ENCODE results near the gene RNF31.

The RNF31 gene

GRCh38 chr14:24194186-24194872 lies 47.0 kb downstream of the RNF31 start:
- peak overlapping the region; percentile 92 for H3K4me3 ChIP-seq (ENCODE audit: low read depth, low read length)
- no peak for TF ChIP-seq CTCF (IDR thresholded peaks at IDR 0.05; ENCODE audit: insufficient read depth, low read length, missing control alignments)
- DNase-seq (ENCODE audit: low read depth, low spot score) = no peak
- ChIA-PET POLR2A (interaction anchor here (1.3 to 2.4 kb wide), 2 partner anchors 9 to 19 kb away, joined by 4 to 26 read pairs; partner anchors contain the start of gene CHMP4A), CTCF (interaction anchor here (1.1 to 3.4 kb wide), 4 partner anchors 104 to 139 kb away, joined by 3 to 21 read pairs (median 3); partner anchors contain the start of genes CIDEB, DHRS1 and NOP9)

- CTCF ChIA-PET = interaction anchor here (1.1 to 3.4 kb wide), 5 partner anchors 103 to 139 kb away, joined by 3 to 21 read pairs (median 3); partner anchors contain the start of genes CIDEB, DHRS1 and NOP9
- TF ChIP-seq CTCF (IDR thresholded peaks at IDR 0.05; ENCODE audit: insufficient read depth, low read length, missing control alignments) = no peak
These were observed 47.5 kb downstream of the RNF31 start for GRCh38 chr14:24194873-24195185.

GRCh38 chr14:24195186-24196070 lies 48.1 kb downstream of the RNF31 start, which contains the start of gene TM9SF1:
TSS of gene TM9SF1 (minus strand) at chr14:24195441. CDS start at chr14:24195019, 422 bp downstream.
- POLR2A ChIA-PET = interaction anchor here (0.8 to 2.4 kb wide), 12 partner anchors 8 to 102 kb away, joined by 3 to 26 read pairs (median 4); partner anchors contain the start of genes CHMP4A, DCAF11, GMPR2 and NEDD8
- TF ChIP-seq CTCF (IDR thresholded peaks at IDR 0.05; ENCODE audit: insufficient read depth, low read length, missing control alignments) = no peak
- DNase-seq (ENCODE audit: low read depth, low spot score) = peak; percentile 34
- CTCF ChIA-PET = interaction anchor here (0.7 to 3.4 kb wide), 9 partner anchors 11 to 137 kb away, joined by 3 to 21 read pairs (median 6); partner anchors contain the start of genes CIDEB, DHRS1, IRF9 and MDP1
- peak within 1 kb of the TSS; percentile 92 for H3K4me3 ChIP-seq (ENCODE audit: low read depth, low read length)

More at GRCh38 chr14:24194873-24195185, 47.5 kb downstream of the RNF31 start:
- H3K4me3 ChIP-seq (ENCODE audit: low read depth, low read length) = peak overlapping the region; percentile 92
- POLR2A ChIA-PET = interaction anchor here (0.8 to 2.4 kb wide), 3 partner anchors 8 to 18 kb away, joined by 4 to 26 read pairs (median 4); partner anchors contain the start of gene CHMP4A
- DNase-seq (ENCODE audit: low read depth, low spot score) = no peak

- TF ChIP-seq CTCF (IDR thresholded peaks at IDR 0.05; ENCODE audit: insufficient read depth, low read length, missing control alignments) = no peak
- DNase-seq (ENCODE audit: low read depth, low spot score) = no peak
- CTCF ChIA-PET = interaction anchor here (1.0 to 3.4 kb wide), 7 partner anchors 10 to 138 kb away, joined by 3 to 21 read pairs (median 6); partner anchors contain the start of genes DHRS1, IRF9, MDP1 and NOP9
- H3K4me3 ChIP-seq (ENCODE audit: low read depth, low read length) = peak overlapping the region; percentile 92
- POLR2A ChIA-PET = interaction anchor here (0.8 to 2.4 kb wide), 10 partner anchors 10 to 101 kb away, joined by 3 to 26 read pairs (median 4); partner anchors contain the start of genes CHMP4A, DCAF11, GMPR2 and NEDD8
These were observed 49.1 kb downstream of the RNF31 start for GRCh38 chr14:24196071-24197055.

GRCh38 chr14:24197056-24197450 lies 49.8 kb downstream of the RNF31 start:
- TF ChIP-seq CTCF (IDR thresholded peaks at IDR 0.05; ENCODE audit: insufficient read depth, low read length, missing control alignments) = no peak
- peak overlapping the region; percentile 3; the same call in 1 of the 2 replicates for H3K4me3 ChIP-seq (ENCODE audit: low read depth, low read length)
- POLR2A ChIA-PET = no interaction called here
- CTCF ChIA-PET = interaction anchor here (1.9 to 2.2 kb wide), 2 partner anchors 36 to 139 kb away, joined by 7 to 9 read pairs; partner anchors contain the start of gene IRF9
- DNase-seq (ENCODE audit: low read depth, low spot score) = no peak
